GM19099 (cell line): ENCODE measurements around the gene TCF23.

Source experiments
- POLR2A ChIP-seq: IDR thresholded peaks from 3 replicates; pipeline ENCODE4 v1.6.1; 2011; ENCODE audit warnings: low read depth; ENCODE audit not compliant: insufficient read length; ENCODE audit errors: extremely low read depth

TCF23 gene

DNA sequence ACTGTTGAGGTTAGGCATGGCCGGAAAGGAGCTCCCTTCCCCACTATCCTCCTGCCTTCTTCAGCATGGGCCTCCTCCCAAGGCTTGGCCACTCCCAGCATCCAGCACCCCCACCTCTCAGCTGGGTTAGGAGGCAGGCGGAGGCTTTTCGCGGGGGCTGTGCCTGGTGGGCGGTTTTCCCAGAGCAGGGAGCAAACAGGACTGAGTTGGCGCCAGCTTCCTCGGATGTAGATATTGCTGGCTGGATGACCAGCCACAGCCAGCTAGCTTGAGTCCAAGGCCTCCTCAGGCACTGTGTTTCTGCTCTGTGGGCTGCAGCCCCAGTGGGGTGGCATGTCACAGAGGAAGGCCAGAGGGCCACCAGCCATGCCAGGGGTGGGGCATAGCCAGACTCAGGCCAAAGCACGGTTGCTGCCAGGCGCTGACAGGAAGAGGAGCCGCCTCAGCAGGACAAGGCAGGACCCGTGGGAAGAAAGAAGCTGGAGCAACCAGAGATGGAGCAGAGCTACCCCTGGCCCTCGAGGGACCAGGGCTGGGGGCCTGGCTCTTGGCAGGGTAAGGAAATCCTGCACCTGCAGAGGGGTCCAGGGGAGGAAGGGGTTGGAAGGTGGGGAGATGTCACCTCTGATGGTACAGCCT lies at the start of gene TCF23:
TSS of gene TCF23 (plus strand) at position 204 of the 639 bp plus-strand sequence. CDS start at position 334, 130 bp downstream.
- no peak for TF ChIP-seq POLR2A

DNA sequence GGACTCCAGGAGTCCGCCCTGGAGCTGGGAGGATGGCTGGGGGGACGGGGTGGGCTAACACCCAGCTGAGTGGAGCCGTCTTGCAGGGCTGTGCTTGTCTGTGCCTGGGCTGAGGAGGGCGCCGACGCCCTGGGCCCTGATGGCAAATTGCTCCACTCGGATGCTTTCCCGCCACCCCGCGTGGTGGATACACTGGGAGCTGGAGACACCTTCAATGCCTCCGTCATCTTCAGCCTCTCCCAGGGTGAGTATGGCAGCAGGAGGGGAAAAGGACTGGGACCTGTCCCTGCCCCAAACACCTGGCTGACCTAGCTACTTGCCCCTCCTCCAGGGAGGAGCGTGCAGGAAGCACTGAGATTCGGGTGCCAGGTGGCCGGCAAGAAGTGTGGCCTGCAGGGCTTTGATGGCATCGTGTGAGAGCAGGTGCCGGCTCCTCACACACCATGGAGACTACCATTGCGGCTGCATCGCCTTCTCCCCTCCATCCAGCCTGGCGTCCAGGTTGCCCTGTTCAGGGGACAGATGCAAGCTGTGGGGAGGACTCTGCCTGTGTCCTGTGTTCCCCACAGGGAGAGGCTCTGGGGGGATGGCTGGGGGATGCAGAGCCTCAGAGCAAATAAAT lies 49.4 kb upstream of the TCF23 start:
- no peak for TF ChIP-seq POLR2A

GRCh38 chr2:27100036-27100435 lies 48.8 kb upstream of the TCF23 start:
- no peak for TF ChIP-seq POLR2A

DNA sequence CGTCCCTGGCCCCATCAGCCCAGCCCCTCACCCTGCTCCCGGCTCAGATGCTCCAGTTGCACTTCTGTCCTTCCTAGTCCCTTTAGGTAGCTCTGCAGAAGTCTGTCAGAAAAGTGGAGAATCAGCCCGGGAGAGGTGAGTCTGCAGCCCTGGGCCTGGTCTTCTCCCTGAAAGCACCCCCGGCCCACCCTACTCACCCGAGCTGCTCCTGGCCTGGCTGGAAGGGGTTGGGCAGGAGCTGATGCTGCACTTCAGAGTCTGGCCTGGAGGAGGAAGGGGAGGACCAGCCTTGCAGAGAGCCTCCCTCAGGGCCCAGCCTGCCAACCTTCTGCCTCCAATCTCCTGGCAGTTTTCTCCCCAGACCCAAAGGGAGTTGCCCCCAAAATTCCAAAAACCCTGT lies 46.5 kb upstream of the TCF23 start:
- no peak for TF ChIP-seq POLR2A

GRCh38 chr2:27105981-27106380 lies 42.8 kb upstream of the TCF23 start:
- no peak for TF ChIP-seq POLR2A

- TF ChIP-seq POLR2A, result no peak
These were observed 40.6 kb upstream of the TCF23 start for GRCh38 chr2:27108221-27108620.

GRCh38 chr2:27109083-27109482 lies 39.7 kb upstream of the TCF23 start:
- TF ChIP-seq POLR2A, result no peak

DNA sequence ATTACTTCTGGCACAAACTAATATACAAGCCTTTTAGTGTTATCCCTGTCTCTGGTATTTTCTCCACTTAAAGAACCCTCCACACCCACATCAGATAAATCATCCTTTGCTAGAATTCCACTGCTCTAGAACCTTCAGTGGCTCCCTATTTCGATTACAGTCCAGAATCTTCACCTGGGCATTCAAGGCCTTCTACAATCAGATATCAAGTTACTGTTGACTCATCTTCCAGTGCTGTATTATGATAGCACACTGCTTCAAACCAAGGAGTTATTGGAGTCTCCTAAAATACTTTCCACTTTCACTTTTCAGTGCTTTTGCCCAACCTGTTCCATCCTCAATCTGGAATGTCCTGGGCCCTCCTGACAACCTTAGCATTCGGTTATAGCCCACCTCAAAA lies 33.3 kb upstream of the TCF23 start:
- no peak for TF ChIP-seq POLR2A

GRCh38 chr2:27117995-27118524 lies 30.7 kb upstream of the TCF23 start:
- TF ChIP-seq POLR2A, result no peak

DNA sequence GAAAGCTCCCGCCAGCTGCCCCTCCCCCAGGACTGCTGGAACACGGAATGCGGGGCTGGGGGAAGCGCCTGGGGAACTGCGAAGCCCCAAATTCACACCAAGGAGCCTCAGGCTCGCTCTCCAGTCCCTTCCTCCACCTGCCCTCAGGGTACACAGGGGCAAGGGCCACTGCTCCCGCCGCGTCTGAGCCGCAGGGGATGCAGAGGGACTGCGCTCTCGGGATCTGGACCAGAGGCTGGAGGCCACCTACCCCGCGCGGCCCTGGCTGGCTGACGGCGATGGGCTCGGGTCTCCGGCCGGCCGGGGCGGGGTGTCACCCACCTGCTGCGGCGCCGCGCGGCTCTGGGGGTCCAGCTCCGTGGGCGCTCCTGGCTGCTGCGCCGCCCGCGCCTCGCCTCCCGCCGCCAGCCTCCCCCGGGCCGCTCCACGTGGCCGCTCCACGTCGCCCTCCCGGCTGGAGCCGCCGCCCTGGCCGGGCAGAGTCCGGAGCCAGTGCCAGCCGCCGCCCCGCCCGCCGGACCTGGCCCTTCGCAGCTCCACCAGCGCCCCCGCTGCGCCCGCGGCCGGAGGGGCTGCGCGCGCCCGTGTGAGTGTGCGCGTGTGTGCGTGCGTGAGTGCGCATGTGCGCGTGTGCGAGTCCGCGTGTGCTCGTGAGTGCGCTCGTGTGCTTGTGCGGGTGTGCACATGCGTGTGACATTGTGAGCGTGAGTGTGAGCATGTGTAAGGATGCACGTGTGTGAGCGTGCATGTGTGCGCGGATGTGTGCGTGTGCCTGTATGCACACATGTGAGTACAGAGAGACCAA lies 30.1 kb upstream of the TCF23 start, which contains the start of gene CGREF1:
TSS of gene CGREF1 (minus strand) at position 604 of the 805 bp plus-strand sequence. CDS start 14,762 bp downstream, outside the sequence.
- TF ChIP-seq POLR2A, result no peak

DNA sequence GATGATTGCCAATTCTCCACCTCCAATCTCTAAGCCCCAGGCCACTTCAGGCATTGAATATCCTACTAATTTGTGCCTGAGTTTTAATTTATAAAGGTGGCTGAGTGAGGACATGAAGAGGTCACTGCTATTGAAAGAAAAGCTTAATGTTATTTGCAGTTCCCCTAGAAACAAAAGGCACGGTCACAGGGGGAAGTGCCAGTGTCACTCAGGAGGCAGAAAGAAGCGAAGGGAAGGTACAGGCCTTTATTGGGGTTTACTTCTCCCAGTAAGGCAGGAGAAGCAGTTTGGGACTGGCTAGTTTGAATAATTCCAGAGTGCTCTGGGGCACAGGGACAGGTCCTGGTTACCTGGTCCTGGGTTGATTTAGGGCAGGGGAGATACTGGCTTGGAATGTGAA lies 26.9 kb upstream of the TCF23 start:
- TF ChIP-seq POLR2A, result no peak

DNA sequence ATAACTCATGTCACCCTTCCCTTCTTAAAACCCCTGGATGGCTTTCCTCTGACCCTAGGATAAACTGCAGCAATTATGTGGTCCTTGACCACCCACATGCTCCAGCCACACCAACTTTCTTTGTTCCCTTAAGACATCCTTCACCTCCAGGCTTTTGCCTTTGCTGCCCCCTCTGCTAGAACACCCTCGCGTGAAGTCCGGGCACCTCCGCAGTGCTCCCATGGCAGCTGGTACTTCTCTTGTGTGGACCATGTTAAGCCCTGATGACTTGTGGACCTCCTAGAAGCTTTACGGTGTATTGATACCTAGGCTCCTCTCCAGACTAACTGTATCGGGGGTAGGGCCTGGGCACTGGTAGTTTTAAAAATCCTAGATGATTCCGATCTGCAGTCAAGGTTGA lies 26.0 kb upstream of the TCF23 start:
- TF ChIP-seq POLR2A, result no peak

DNA sequence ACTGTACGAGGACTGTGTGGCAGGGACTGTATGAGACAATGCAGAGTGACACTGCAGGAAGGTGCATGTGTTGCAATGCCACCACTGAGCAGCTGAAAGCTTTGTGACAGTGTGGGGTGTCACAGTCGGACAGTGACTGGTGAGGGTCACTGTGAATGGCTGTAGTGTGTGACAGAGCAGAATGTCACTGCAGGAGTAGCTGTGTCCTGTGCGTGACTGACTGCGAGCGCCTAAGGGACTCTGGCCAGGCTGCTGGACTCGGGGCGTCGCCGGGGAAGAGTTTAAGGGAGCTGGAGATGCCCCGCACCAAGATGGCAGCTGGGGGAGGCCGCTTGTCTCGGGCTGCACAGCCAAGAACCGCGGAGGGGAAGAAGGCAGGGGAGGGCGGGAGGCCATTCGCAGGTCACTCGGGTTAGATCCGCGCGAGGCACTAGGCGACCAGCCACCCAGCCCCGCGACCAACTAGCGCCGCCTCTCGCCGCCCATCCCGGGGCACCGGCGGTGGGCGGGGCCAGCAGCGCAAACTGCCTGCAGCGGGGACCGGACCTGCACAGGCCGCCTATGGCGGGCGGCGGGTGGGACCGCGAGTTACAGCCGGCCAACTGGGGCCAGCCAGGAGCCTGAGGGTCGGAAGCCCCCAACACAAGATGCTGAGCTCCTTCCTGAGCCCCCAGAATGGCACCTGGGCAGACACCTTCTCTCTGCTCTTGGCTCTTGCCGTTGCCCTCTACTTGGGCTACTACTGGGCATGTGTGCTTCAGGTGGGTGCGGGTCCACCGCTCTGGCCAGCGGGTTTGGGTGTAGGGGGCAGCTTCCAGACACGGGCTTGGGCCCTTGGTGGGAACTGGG lies 25.3 kb upstream of the TCF23 start, which contains the start of gene ABHD1:
TSS of gene ABHD1 (plus strand) at position 514 of the 849 bp plus-strand sequence. CDS start at position 648, 134 bp downstream.
- no peak for TF ChIP-seq POLR2A

GRCh38 chr2:27125104-27125503 lies 23.7 kb upstream of the TCF23 start:
- no peak for TF ChIP-seq POLR2A
